ENCODE measurements around the gene EPX.

The EPX gene

DNA sequence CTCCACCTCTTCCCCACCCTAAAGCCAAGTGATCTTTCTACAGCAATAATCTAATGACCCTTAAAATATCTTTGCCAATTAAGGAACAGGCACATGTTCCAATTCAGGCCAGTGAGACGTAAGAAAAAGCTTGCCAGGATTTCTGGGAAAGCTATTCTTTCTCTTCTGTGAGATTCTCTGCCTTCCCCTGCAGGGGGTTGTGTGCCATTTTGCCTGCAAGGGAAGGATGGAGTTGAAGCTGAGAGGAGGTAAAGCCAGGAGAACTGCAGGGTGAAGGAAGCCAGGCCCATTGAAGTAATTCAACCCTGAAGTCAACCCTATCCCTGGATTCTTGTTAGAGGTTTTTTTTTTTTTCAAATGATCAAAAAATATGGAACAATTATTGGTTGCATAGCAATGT is 36.9 kb downstream of the EPX start:
- POLR2A ChIA-PET: no interaction called here

GRCh38 chr17:58229881-58230280 is 37.4 kb downstream of the EPX start:
- Histone ChIP-seq H3K27ac (ENCODE audit: extremely low read depth, low read depth, low read length) (no peak overlapping the region), H3K9me3 (ENCODE audit: control insufficient read depth, insufficient read depth, low read depth, low read length) (no peaks in the 10 kb centered on the region), H3K4me3 (ENCODE audit: low read depth, low read length) (no peak overlapping the region), H3K4me1 (ENCODE audit: control insufficient read depth, insufficient read depth, low read length) (no peaks in the 10 kb centered on the region), H3K36me3 (ENCODE audit: control insufficient read depth in 2 of 2, insufficient read depth in 1 of 2, low read length in 2 of 2) (no peaks in the 10 kb centered on the region)
- POLR2A ChIA-PET: no interaction called here
- CTCF ChIA-PET: interaction anchor here (0.5 to 1.7 kb wide), 7 partner anchors 8 to 294 kb away, joined by 3 to 6 read pairs (median 5); partner anchors contain the start of gene LPO
- TF ChIP-seq IKZF3 (tag by site-specific recombination; IDR thresholded peaks at IDR 0.05) (no peak), ZNF23 (tag by site-specific recombination; IDR thresholded peaks at IDR 0.05; ENCODE audit: borderline replicate concordance) (no peak), ZNF335 (tag by site-specific recombination; conservative IDR thresholded peaks at IDR 0.05) (no peak), ZNF654 (tag by site-specific recombination; IDR thresholded peaks at IDR 0.05; ENCODE audit: low read depth) (no peak), ZNF571 (tag by site-specific recombination; IDR thresholded peaks at IDR 0.05) (no peak), KLF7 (tag by site-specific recombination; IDR thresholded peaks at IDR 0.05; ENCODE audit: borderline replicate concordance) (no peak), ZNF707 (tag by site-specific recombination; IDR thresholded peaks at IDR 0.05) (no peak), ZNF157 (tag by site-specific recombination; IDR thresholded peaks at IDR 0.05) (no peak), SP2 (tag by site-specific recombination; IDR thresholded peaks at IDR 0.05) (no peak), ZNF146 (tag by site-specific recombination; IDR thresholded peaks at IDR 0.05) (no peak), ZNF24 (tag by site-specific recombination; IDR thresholded peaks at IDR 0.05) (no peak), HOXC10 (CRISPR knock-in tag; IDR thresholded peaks at IDR 0.05) (no peak), ZFP69B (tag by site-specific recombination; IDR thresholded peaks at IDR 0.05) (no peak), ZNF76 (tag by site-specific recombination; IDR thresholded peaks at IDR 0.05; ENCODE audit: borderline replicate concordance, low read depth) (no peak)
- TF ChIP-seq, protein P1, sequence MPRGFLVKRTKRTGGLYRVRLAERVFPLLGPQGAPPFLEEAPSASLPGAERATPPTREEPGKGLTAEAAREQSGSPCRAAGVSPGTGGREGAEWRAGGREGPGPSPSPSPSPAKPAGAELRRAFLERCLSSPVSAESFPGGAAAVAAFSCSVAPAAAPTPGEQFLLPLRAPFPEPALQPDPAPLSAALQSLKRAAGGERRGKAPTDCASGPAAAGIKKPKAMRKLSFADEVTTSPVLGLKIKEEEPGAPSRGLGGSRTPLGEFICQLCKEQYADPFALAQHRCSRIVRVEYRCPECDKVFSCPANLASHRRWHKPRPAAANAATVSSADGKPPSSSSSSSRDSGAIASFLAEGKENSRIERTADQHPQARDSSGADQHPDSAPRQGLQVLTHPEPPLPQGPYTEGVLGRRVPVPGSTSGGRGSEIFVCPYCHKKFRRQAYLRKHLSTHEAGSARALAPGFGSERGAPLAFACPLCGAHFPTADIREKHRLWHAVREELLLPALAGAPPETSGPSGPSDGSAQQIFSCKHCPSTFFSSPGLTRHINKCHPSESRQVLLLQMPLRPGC (tag by site-specific recombination; IDR thresholded peaks at IDR 0.05): no peak
- TF ChIP-seq, protein P2, sequence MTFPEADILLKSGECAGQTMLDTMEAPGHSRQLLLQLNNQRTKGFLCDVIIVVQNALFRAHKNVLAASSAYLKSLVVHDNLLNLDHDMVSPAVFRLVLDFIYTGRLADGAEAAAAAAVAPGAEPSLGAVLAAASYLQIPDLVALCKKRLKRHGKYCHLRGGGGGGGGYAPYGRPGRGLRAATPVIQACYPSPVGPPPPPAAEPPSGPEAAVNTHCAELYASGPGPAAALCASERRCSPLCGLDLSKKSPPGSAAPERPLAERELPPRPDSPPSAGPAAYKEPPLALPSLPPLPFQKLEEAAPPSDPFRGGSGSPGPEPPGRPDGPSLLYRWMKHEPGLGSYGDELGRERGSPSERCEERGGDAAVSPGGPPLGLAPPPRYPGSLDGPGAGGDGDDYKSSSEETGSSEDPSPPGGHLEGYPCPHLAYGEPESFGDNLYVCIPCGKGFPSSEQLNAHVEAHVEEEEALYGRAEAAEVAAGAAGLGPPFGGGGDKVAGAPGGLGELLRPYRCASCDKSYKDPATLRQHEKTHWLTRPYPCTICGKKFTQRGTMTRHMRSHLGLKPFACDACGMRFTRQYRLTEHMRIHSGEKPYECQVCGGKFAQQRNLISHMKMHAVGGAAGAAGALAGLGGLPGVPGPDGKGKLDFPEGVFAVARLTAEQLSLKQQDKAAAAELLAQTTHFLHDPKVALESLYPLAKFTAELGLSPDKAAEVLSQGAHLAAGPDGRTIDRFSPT (tag by site-specific recombination; IDR thresholded peaks at IDR 0.05): no peak

More for the DNA sequence above, 36.9 kb downstream of the EPX start:
- Histone ChIP-seq H3K36me3 (ENCODE audit: control insufficient read depth in 2 of 2, insufficient read depth in 1 of 2, low read length in 2 of 2) (no peaks in the 10 kb centered on the region), H3K4me1 (ENCODE audit: control insufficient read depth, insufficient read depth, low read length) (no peaks in the 10 kb centered on the region), H3K9me3 (ENCODE audit: control insufficient read depth, insufficient read depth, low read depth, low read length) (no peaks in the 10 kb centered on the region), H3K27ac (ENCODE audit: extremely low read depth, low read depth, low read length) (no peak overlapping the region), H3K4me3 (ENCODE audit: low read depth, low read length) (no peak overlapping the region)
- TF ChIP-seq PRDM6 (tag by site-specific recombination; IDR thresholded peaks at IDR 0.05) (no peak), MEIS1 (CRISPR knock-in tag; IDR thresholded peaks at IDR 0.05; ENCODE audit: borderline replicate concordance) (no peak), HOXD13 (CRISPR knock-in tag; IDR thresholded peaks at IDR 0.05; ENCODE audit: borderline replicate concordance) (no peak), ZNF670 (tag by site-specific recombination; IDR thresholded peaks at IDR 0.05; ENCODE audit: low read depth) (no peak), ZFP69B (tag by site-specific recombination; IDR thresholded peaks at IDR 0.05) (no peak), ZNF488 (tag by site-specific recombination; IDR thresholded peaks at IDR 0.05) (no peak)
- CTCF ChIA-PET: interaction anchor here (0.5 to 2.3 kb wide), 9 partner anchors 9 to 293 kb away, joined by 3 to 6 read pairs (median 5); partner anchors contain the start of gene LPO
